ENCODE results near the gene DISP3.

DNA sequence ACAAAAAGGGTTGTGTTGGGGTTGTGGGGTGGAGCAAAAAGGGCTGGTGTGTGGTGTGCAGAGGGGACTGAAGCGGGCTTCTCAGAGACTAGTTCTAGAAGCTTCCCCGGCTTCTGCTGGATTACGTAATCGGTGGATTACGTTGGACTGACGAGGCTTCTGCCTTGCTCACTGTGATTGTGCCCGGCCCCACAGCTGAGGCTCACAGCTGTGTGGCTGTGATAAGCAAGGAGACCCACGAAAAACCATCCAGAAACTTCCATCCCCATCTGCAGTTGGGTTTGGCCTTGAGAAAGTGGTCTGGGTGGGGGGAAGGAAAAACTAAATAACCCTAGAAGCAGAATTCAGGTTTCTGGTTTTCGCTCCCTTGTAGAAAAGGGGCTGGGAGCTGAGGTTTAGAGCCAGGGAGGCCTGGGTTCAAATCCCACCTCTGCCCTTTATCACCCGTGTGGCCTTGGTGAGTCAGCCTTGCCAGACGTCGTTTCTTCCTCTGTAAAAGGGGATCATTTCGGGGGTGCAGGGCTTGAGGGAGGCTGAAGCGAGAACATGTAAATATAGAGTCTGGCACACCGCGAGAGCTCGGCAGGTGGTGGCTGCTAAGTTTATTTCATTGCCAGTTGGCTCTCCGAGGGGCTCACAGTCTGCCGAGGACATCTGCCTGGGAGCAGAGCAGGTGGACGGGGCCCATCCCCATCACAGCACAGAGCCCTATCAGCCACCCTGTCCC is 30.4 kb upstream of the DISP3 start:
- TF ChIP-seq, protein P1, sequence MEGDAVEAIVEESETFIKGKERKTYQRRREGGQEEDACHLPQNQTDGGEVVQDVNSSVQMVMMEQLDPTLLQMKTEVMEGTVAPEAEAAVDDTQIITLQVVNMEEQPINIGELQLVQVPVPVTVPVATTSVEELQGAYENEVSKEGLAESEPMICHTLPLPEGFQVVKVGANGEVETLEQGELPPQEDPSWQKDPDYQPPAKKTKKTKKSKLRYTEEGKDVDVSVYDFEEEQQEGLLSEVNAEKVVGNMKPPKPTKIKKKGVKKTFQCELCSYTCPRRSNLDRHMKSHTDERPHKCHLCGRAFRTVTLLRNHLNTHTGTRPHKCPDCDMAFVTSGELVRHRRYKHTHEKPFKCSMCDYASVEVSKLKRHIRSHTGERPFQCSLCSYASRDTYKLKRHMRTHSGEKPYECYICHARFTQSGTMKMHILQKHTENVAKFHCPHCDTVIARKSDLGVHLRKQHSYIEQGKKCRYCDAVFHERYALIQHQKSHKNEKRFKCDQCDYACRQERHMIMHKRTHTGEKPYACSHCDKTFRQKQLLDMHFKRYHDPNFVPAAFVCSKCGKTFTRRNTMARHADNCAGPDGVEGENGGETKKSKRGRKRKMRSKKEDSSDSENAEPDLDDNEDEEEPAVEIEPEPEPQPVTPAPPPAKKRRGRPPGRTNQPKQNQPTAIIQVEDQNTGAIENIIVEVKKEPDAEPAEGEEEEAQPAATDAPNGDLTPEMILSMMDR (IDR thresholded peaks at IDR 0.05), result no peak
- TF ChIP-seq ZFX (IDR thresholded peaks at IDR 0.05; ENCODE audit: borderline replicate concordance), result no peak

Measured in 22Rv1 (cell line).